ENCODE measurements around the gene RBBP5.

Gene RBBP5

GRCh38 chr1:205074084-205074483, 47.7 kb downstream of the RBBP5 start:
- TF ChIP-seq TOX (CRISPR knock-in tag; IDR thresholded peaks at IDR 0.05; ENCODE audit: borderline replicate concordance) (no peak), GLIS3 (CRISPR knock-in tag; IDR thresholded peaks at IDR 0.05) (no peak), SNAI2 (CRISPR knock-in tag; IDR thresholded peaks at IDR 0.05) (no peak), ZC3H10 (CRISPR knock-in tag; IDR thresholded peaks at IDR 0.05) (no peak), TCF4 (CRISPR knock-in tag; IDR thresholded peaks at IDR 0.05; ENCODE audit: borderline replicate concordance) (no peak), ZNF70 (CRISPR knock-in tag; IDR thresholded peaks at IDR 0.05) (no peak), RARB (CRISPR knock-in tag; IDR thresholded peaks at IDR 0.05) (no peak)
- no peak for ATAC-seq

GRCh38 chr1:205073511-205073910, 48.3 kb downstream of the RBBP5 start:
- no peak for TF ChIP-seq TSHZ2 (CRISPR knock-in tag; IDR thresholded peaks at IDR 0.05)
- TF ChIP-seq ZNF565 (CRISPR knock-in tag; conservative IDR thresholded peaks at IDR 0.05; ENCODE audit: low read depth), result no peak
- no peak for TF ChIP-seq ESRRG (CRISPR knock-in tag; IDR thresholded peaks at IDR 0.05)
- TF ChIP-seq SNAI2 (CRISPR knock-in tag; IDR thresholded peaks at IDR 0.05), result no peak
- TF ChIP-seq, protein P1, sequence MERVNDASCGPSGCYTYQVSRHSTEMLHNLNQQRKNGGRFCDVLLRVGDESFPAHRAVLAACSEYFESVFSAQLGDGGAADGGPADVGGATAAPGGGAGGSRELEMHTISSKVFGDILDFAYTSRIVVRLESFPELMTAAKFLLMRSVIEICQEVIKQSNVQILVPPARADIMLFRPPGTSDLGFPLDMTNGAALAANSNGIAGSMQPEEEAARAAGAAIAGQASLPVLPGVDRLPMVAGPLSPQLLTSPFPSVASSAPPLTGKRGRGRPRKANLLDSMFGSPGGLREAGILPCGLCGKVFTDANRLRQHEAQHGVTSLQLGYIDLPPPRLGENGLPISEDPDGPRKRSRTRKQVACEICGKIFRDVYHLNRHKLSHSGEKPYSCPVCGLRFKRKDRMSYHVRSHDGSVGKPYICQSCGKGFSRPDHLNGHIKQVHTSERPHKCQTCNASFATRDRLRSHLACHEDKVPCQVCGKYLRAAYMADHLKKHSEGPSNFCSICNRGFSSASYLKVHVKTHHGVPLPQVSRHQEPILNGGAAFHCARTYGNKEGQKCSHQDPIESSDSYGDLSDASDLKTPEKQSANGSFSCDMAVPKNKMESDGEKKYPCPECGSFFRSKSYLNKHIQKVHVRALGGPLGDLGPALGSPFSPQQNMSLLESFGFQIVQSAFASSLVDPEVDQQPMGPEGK (CRISPR knock-in tag; IDR thresholded peaks at IDR 0.05; ENCODE audit: borderline replicate concordance), result no peak
- no peak for TF ChIP-seq ZFP3 (CRISPR knock-in tag; IDR thresholded peaks at IDR 0.05)
- no peak for TF ChIP-seq RARB (CRISPR knock-in tag; IDR thresholded peaks at IDR 0.05)
- TF ChIP-seq, protein P2, sequence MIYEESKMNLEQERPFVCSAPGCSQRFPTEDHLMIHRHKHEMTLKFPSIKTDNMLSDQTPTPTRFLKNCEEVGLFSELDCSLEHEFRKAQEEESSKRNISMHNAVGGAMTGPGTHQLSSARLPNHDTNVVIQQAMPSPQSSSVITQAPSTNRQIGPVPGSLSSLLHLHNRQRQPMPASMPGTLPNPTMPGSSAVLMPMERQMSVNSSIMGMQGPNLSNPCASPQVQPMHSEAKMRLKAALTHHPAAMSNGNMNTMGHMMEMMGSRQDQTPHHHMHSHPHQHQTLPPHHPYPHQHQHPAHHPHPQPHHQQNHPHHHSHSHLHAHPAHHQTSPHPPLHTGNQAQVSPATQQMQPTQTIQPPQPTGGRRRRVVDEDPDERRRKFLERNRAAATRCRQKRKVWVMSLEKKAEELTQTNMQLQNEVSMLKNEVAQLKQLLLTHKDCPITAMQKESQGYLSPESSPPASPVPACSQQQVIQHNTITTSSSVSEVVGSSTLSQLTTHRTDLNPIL (CRISPR knock-in tag; IDR thresholded peaks at IDR 0.05; ENCODE audit: low read depth), result no peak
- TF ChIP-seq ZNF8 (CRISPR knock-in tag; IDR thresholded peaks at IDR 0.05), result no peak
- TF ChIP-seq CSRNP3 (CRISPR knock-in tag; IDR thresholded peaks at IDR 0.05), result no peak
- TF ChIP-seq TOX (CRISPR knock-in tag; IDR thresholded peaks at IDR 0.05; ENCODE audit: borderline replicate concordance), result no peak
- TF ChIP-seq BACH2 (CRISPR knock-in tag; IDR thresholded peaks at IDR 0.05; ENCODE audit: borderline replicate concordance), result no peak
- TF ChIP-seq ZC3H10 (CRISPR knock-in tag; IDR thresholded peaks at IDR 0.05), result no peak
- TF ChIP-seq ISL1 (CRISPR knock-in tag; IDR thresholded peaks at IDR 0.05), result no peak
- no peak for TF ChIP-seq ARNTL (CRISPR knock-in tag; IDR thresholded peaks at IDR 0.05; ENCODE audit: borderline replicate concordance, low read depth)
- no peak for TF ChIP-seq PPARA (CRISPR knock-in tag; IDR thresholded peaks at IDR 0.05; ENCODE audit: borderline replicate concordance)
- no peak for TF ChIP-seq OSR1 (CRISPR knock-in tag; IDR thresholded peaks at IDR 0.05)
- no peak for TF ChIP-seq ZFP30 (CRISPR knock-in tag; IDR thresholded peaks at IDR 0.05)
- no peak for ATAC-seq

DNA sequence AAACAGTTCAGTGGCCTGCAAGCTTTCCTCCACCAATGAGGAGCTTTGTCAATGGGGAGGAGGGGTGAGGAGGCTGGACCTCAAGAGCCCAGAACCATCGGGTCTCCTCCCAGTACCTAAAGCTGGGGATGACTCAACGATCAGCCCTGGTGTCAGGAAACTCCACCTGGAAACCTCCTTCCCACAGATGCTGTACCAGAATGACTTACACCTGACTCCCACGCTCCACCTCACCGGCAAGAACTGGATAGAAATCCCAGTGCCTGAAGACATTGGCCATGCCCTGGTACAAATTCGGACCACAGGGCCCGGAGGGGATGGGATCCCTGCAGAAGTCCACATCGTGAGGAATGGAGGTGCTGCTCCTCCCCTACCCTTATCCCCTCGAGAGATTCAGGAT, 48.9 kb downstream of the RBBP5 start:
- ATAC-seq, result no peak
- TF ChIP-seq ESRRG (CRISPR knock-in tag; IDR thresholded peaks at IDR 0.05) (no peak), ZC3H10 (CRISPR knock-in tag; IDR thresholded peaks at IDR 0.05) (no peak), ZFP30 (CRISPR knock-in tag; IDR thresholded peaks at IDR 0.05) (no peak), ZNF70 (CRISPR knock-in tag; IDR thresholded peaks at IDR 0.05) (no peak), GLIS3 (CRISPR knock-in tag; IDR thresholded peaks at IDR 0.05) (no peak), BACH2 (CRISPR knock-in tag; IDR thresholded peaks at IDR 0.05; ENCODE audit: borderline replicate concordance) (no peak), TCF4 (CRISPR knock-in tag; IDR thresholded peaks at IDR 0.05; ENCODE audit: borderline replicate concordance) (no peak), PPARA (CRISPR knock-in tag; IDR thresholded peaks at IDR 0.05; ENCODE audit: borderline replicate concordance) (no peak), POU6F1 (CRISPR knock-in tag; IDR thresholded peaks at IDR 0.05; ENCODE audit: borderline replicate concordance, low read depth) (no peak), ARNTL (CRISPR knock-in tag; IDR thresholded peaks at IDR 0.05; ENCODE audit: borderline replicate concordance, low read depth) (no peak), CSDC2 (CRISPR knock-in tag; IDR thresholded peaks at IDR 0.05) (no peak), ISL1 (CRISPR knock-in tag; IDR thresholded peaks at IDR 0.05) (no peak), ZNF8 (CRISPR knock-in tag; IDR thresholded peaks at IDR 0.05) (no peak), TSHZ2 (CRISPR knock-in tag; IDR thresholded peaks at IDR 0.05) (no peak), TOX (CRISPR knock-in tag; IDR thresholded peaks at IDR 0.05; ENCODE audit: borderline replicate concordance) (no peak), ZFP3 (CRISPR knock-in tag; IDR thresholded peaks at IDR 0.05) (no peak), RARB (CRISPR knock-in tag; IDR thresholded peaks at IDR 0.05) (no peak), ZNF565 (CRISPR knock-in tag; conservative IDR thresholded peaks at IDR 0.05; ENCODE audit: low read depth) (no peak)
- TF ChIP-seq, protein P2 (CRISPR knock-in tag; IDR thresholded peaks at IDR 0.05; ENCODE audit: low read depth), result no peak

Measured in SK-N-SH treated with all-trans-retinoic acid at 6 μM for 48 hours (cell line).